Measurements from ENCODE around the gene PTN.
"Not testable (repeated sequence)": the region's sequence is repeated elsewhere in the genome, so short reads cannot be mapped to it uniquely, and the experiment has no call there.

PTN gene

DNA sequence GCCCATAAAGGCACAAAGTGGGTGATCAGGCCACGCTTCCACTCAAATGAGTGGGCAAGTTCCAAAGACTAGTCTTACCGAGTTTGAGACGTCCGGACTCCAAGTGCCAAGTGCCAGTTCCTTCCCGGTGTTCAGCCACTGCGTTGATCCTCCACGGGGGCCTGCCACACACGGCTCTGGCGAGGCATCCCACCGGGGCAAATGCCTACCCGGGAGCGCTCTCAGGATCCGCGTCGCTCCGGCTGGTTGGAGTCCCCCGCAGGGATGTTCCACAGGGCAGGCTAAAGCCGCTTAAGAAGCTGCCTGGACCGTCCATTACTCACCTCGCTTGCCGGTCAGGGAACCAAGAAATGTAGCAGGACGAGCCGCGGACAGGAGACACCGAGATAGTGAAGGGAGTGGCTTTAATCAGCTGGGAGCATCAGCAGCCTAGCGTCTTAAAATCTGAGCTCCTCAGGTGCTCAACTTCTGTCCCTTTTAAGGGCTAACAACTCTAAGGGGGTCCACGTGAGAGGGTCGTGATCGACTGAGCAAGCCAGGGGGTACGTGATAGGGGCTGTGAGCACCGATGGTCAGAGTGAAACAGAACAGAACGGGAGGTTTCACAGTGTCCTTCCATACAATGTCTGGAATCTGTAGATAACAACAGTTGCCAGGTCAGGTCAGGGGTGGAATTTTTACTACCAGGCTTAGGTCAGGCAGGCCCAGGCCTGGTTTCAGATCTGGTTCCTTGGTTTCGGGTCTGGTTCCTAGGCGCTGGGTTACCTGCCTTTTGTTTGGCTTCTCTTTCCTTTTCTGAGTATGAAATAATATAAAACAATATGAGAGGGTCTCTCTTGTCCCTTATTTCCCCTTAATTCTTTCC, 75.3 kb downstream of the PTN start:
- DNase-seq (ENCODE audit: low read depth in 1 of 2, low spot score in 1 of 2), result not testable (repeated sequence)

DNA sequence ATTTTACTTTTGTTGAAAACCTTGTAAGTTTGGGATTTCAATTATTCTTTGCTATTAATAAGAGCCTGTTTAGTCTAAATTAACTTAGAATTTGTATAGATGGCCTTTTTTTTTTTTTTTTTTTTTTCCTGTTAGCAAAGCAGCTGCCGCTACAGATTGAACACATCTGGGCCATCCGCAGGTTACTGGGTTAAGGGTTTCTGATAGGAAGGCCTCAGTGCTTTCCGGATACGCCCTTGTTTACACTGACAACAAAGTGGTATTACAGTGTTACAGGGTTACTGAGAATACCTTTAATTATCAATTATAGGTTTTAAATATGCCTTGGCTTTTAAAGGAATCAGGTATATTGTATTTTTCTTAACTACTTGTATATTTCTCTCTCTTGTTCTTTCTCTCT, 76.8 kb downstream of the PTN start:
- no peak for DNase-seq (ENCODE audit: low read depth in 1 of 2, low spot score in 1 of 2)

GRCh38 chr7:137265480-137265879, 78.1 kb downstream of the PTN start:
- not testable (repeated sequence) for DNase-seq (ENCODE audit: low read depth in 1 of 2, low spot score in 1 of 2)

DNA sequence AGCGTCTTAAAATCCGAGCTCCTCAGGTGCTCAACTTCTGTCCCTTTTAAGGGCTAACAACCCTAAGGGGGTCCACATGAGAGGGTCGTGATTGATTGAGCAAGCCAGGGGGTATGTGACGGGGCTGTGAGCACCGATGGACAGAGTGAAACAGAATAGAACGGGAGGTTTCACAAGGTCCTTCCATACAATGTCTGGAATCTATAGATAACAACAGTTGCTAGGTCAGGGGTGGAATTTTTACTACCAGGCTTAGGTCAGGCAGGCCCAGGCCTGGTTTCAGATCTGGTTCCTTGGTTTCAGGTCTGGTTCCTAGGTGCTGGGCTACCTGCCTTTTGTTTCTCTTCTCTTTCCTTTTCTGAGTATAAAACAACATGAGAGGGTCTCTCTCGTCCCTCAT, 80.9 kb downstream of the PTN start:
- DNase-seq (ENCODE audit: low read depth in 1 of 2, low spot score in 1 of 2), result no peak

DNA sequence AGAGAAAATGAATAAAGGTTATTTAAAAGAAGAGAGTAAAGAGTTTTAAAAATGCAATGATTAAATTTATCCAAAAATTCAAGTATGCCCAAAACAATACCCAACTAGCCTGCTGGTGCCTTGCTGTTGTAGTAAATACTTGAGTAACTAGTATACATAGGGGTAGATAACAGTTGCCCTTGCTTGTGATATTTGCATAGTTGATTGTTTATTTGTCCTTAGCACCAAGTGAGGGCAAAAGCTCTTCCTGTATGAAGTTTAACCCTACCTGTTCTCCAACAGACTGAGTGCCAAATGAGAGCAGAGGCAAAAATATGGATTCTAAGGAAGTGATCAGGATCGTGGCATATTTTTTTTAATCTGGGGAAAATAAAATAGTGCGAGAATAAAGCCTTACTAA, 85.0 kb downstream of the PTN start:
- no peak for DNase-seq (ENCODE audit: low read depth in 1 of 2, low spot score in 1 of 2)

DNA sequence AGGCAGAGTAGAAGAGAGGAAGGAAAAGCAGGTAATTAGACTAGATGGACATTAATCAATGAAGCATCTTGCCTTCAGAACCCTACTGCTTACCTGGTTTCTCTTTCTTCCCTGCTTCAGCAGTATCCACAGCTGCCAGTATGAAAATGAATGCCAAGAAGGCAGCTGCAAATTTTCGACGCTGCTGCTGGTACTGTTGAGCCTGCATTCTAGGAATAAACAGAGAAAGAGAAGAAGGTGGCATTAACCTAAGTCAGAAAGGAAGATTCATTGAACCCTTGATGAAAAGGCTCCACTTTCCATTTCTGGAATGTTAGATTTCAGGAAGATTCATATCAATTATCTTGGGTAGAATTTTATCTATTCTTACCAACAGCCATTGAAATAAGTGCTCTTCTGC, 88.8 kb downstream of the PTN start:
- no peak for DNase-seq (ENCODE audit: low read depth in 1 of 2, low spot score in 1 of 2)

DNA sequence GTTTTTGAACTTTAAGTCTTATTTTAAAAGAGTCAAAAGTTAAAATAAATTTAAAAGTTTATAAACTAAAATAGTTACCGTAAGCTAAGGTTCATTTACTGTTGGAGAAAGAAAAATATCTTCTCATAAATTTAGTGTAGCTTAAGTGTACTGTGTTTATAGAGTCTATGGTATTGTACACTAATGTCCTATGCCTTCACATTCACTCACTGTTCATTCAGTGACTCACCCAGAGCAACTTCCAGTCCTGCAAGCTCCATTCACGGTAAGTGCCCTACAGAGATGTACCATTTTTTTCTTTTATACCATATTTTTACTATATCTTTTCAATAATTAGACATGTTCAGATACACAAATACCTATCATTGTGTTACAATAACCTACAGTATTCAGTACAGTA, 97.6 kb downstream of the PTN start:
- no peak for DNase-seq (ENCODE audit: low read depth in 1 of 2, low spot score in 1 of 2)

DNA sequence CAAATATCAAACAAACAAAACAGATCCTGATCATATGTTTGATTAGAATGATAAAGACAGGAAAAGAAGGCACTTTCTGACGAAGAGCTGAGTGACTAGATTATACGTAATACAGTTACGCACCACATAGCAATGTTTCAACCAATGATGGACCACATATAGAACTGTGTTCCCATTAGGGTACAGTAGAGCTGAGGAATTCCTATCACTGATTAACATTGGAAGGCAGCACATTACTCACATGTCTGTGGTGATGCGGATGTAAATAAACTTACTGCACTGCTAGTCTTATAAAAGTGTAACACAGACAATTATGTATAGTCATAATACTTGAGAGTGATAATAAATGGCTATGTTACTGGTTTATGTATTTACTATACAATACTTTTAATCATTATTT, 98.3 kb downstream of the PTN start:
- DNase-seq (ENCODE audit: low read depth in 1 of 2, low spot score in 1 of 2), result no peak

DNA sequence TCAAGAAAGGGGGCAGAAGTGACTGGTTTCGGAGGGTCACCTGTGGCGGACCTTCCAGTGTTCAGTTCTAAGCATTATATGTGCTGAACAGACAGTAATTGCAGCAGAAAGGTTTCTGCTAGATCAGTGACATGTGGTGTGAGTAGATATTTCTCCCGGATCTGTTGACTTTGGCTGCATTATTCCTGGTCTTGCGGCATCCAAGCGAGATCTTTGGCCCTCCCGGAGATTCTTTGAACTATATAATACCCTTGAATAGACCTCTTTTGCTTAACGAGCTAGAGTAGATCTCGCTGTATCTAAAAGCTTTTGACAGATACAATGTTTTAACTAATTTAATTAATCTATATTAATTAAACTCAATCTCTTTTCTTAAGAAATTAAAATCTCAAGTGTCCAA, 99.8 kb downstream of the PTN start:
- no peak for DNase-seq (ENCODE audit: low read depth in 1 of 2, low spot score in 1 of 2)

DNA sequence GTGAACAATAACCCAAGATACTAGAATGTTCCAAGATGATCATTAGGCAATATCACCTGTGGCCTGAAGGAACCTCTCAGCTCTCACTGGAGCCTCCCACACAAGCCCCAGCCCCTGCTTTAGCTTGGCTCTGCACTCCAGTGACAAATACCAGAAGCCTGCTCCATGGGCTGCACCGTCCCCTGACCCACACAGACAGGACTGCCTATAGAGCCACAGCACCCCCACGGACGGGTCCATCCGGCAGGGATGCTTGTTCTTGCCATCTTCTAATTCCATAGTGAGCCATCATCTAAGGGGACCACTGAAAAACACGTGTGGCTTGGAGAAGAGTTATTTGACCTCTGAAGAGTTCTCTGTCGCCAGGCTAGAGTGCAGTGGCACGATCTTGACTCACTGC, 100.9 kb downstream of the PTN start:
- no peak for DNase-seq (ENCODE audit: low read depth in 1 of 2, low spot score in 1 of 2)

GRCh38 chr7:137241655-137242360, 101.7 kb downstream of the PTN start:
- no peak for DNase-seq (ENCODE audit: low read depth in 1 of 2, low spot score in 1 of 2)

DNA sequence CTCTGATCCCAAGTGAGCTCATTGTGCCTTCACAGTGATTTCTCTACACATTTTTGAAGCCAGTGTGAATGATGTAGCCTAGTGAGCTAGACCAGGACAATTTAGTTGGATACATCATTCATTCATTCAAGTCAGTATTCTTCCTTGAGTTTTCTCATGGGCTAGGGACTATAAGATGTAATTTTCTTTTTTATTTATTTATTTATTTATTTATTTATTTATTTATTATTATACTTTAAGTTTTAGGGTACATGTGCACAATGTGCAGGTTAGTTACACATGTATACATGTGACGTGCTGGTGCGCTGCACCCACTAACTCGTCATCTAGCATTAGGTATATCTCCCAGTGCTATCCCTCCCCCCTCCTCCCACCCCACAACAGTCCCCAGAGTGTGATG, 104.3 kb downstream of the PTN start:
- not testable (repeated sequence) for DNase-seq (ENCODE audit: low read depth in 1 of 2, low spot score in 1 of 2)

GRCh38 chr7:137235434-137235833, 108.1 kb downstream of the PTN start:
- no peak for DNase-seq (ENCODE audit: low read depth in 1 of 2, low spot score in 1 of 2)

GRCh38 chr7:137231167-137231566, 112.4 kb downstream of the PTN start:
- DNase-seq (ENCODE audit: low read depth in 1 of 2, low spot score in 1 of 2), result no peak

GRCh38 chr7:137221467-137221866, 122.1 kb downstream of the PTN start:
- DNase-seq (ENCODE audit: low read depth in 1 of 2, low spot score in 1 of 2), result no peak

DNA sequence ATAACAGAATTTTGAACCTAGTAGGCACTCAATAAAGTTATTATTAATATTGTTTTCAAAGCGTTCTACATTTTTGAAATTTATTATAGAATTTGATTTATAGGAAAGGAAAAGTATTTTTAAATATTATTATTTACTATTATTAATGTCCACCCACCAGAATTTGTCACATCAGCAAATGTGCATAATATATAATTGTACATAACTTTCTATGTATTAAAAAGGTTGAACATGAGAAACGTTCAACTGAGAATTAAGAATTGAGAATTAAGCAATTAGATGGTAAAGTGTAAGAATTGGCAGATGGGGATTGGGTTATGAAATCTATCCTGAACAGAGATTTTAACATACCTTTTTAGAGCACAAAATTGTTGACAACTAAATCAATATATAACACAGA, 129.8 kb downstream of the PTN start:
- DNase-seq (ENCODE audit: low read depth in 1 of 2, low spot score in 1 of 2), result no peak

DNA sequence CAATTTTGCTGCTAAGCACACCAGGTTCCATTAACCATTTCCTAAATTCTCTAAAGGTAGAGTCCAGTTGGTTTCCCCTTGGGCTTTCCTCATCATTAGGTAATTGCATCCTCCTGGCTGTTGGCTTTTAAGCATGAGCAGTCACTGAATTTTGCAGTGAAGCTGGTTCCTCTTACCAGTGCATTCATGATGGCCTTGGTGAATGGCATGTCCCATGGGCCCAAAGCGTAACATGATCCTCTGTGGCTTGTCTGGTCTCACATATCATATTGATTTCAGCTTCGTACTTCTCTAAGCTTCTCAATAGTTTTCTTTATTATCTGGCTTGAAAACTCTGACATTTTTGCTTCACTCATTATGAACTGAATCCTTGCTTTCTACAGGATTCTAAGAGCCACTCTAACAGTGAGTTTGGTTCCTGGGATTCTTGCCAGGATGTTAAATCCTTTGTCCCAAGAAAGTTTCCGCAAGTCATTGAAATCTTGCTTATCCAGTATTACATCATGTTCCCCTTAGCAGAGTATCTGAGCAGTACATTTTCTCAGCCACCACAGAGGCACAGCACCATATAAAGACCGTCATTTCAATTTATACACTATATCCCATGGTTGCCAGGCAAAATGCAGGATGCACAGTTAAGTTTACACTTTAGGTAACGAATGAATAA, 134.2 kb downstream of the PTN start:
- DNase-seq (ENCODE audit: low read depth in 1 of 2, low spot score in 1 of 2), result no peak

- no peak for DNase-seq (ENCODE audit: low read depth in 1 of 2, low spot score in 1 of 2)
Observed at GRCh38 chr7:137206770-137207169, 136.8 kb downstream of the PTN start.

GRCh38 chr7:137204246-137204645, 139.3 kb downstream of the PTN start:
- DNase-seq (ENCODE audit: low read depth in 1 of 2, low spot score in 1 of 2), result no peak

GRCh38 chr7:137203351-137203750, 140.2 kb downstream of the PTN start:
- no peak for DNase-seq (ENCODE audit: low read depth in 1 of 2, low spot score in 1 of 2)

GRCh38 chr7:137196648-137197047, 146.9 kb downstream of the PTN start:
- DNase-seq (ENCODE audit: low read depth in 1 of 2, low spot score in 1 of 2), result no peak

- no peak for DNase-seq (ENCODE audit: low read depth in 1 of 2, low spot score in 1 of 2)
Observed at GRCh38 chr7:137195996-137196395, 147.5 kb downstream of the PTN start.
